Upper lobe of right lung (tissue), 1 donor: ENCODE results near the gene FGFR2. TPM values are rescaled to one million over a fixed set of nuclear protein-coding genes. Genes with fewer than 3 reads are reported as not detected.

Experiments
- ATAC-seq: fragments of 200-7000 bp; cut with Tn5 transposase; one replicate; pipeline ENCODE4 v1.9.1; 2020; ENCODE audit warnings: mild to moderate bottlenecking, moderate library complexity
- DNase-seq: peaks from one replicate; pipeline ENCODE4 v3.0.0-alpha.2; 2020
- H3K27ac ChIP-seq: fragments of 200-600 bp; one replicate; pipeline ENCODE4 v1.8.0; 2022
- H3K27me3 ChIP-seq: fragments of 200-600 bp; one replicate; pipeline ENCODE4 v1.8.0; 2022; ENCODE audit warnings: mild to moderate bottlenecking
- H3K36me3 ChIP-seq: fragments of 200-600 bp; one replicate; pipeline ENCODE4 v1.8.0; 2022
- H3K4me1 ChIP-seq: fragments of 200-600 bp; one replicate; pipeline ENCODE4 v1.8.0; 2022
- H3K4me3 ChIP-seq: fragments of 200-600 bp; one replicate; pipeline ENCODE4 v1.8.0; 2022; ENCODE audit warnings: mild to moderate bottlenecking
- H3K9me3 ChIP-seq: fragments of 200-600 bp; one replicate; pipeline ENCODE4 v1.8.0; 2022
- CTCF ChIP-seq: fragments of 200-600 bp; IDR thresholded peaks from one replicate; pipeline ENCODE4 v1.8.0; 2022; ENCODE audit warnings: antibody characterized with exemption
- intact Hi-C: fragments of 100-400 bp; cut with DNase I; formaldehyde crosslinking; loops from one replicate; pipeline ENCODE4 v1.11.0; 2022
- total RNA-seq: library from RNA; stranded (reverse); fragmentation: NEBNext Ultra II Directional; extraction: Animal tissue kit (Norgen Biotek cat#: 25700); gene quantifications from one replicate; pipeline ENCODE4 v1.2.1, GENCODE V29; 2021
- donor health status: DM: no; HTN: yes; CAD: no; lungs with severe emphysema.

FGFR2 gene
- total RNA-seq, 1 donor from 2014 or later: 58.7 TPM

- Histone ChIP-seq H3K36me3 (peaks cover 9% of the 10 kb centered on the region), H3K27me3 (no peaks in the 10 kb centered on the region), H3K9me3 (no peaks in the 10 kb centered on the region), H3K27ac (no peak overlapping the region), H3K4me1 (no peaks in the 10 kb centered on the region), H3K4me3 (no peak overlapping the region)
- TF ChIP-seq CTCF: no peak
- intact Hi-C loops: no loop called here
- ATAC-seq: no peak
- no peak for DNase-seq
Measured at GRCh38 chr10:121518333-121518732, 79.9 kb downstream of the FGFR2 start.

- TF ChIP-seq CTCF: no peak
- no peak overlapping the region for H3K27ac ChIP-seq
- H3K4me3 ChIP-seq: no peak overlapping the region
- H3K36me3 ChIP-seq: peaks cover 9% of the 10 kb centered on the region
- H3K4me1 ChIP-seq: no peaks in the 10 kb centered on the region
- H3K27me3 ChIP-seq: no peaks in the 10 kb centered on the region
- no peak for DNase-seq
- intact Hi-C loops: no loop called here
- ATAC-seq: no peak
- no peaks in the 10 kb centered on the region for H3K9me3 ChIP-seq
Measured at GRCh38 chr10:121516093-121516865, 82.0 kb downstream of the FGFR2 start.

GRCh38 chr10:121514141-121514865 lies 83.9 kb downstream of the FGFR2 start:
- no peaks in the 10 kb centered on the region for H3K9me3 ChIP-seq
- TF ChIP-seq CTCF: no peak
- DNase-seq (no peak), ATAC-seq (no peak)
- intact Hi-C loops: no loop called here
- H3K4me1 ChIP-seq: no peaks in the 10 kb centered on the region
- peaks cover 9% of the 10 kb centered on the region for H3K36me3 ChIP-seq
- no peaks in the 10 kb centered on the region for H3K27me3 ChIP-seq
- H3K4me3 ChIP-seq: no peak overlapping the region
- H3K27ac ChIP-seq: no peak overlapping the region

GRCh38 chr10:121511943-121512342 lies 86.3 kb downstream of the FGFR2 start:
- no peaks in the 10 kb centered on the region for H3K9me3 ChIP-seq
- H3K27me3 ChIP-seq: no peaks in the 10 kb centered on the region
- H3K36me3 ChIP-seq: peaks cover 9% of the 10 kb centered on the region
- intact Hi-C loops: no loop called here
- no peak overlapping the region for H3K4me3 ChIP-seq
- TF ChIP-seq CTCF: no peak
- ATAC-seq: no peak
- H3K4me1 ChIP-seq: no peaks in the 10 kb centered on the region
- no peak overlapping the region for H3K27ac ChIP-seq
- no peak for DNase-seq

- intact Hi-C loops: no loop called here
- DNase-seq: no peak
- ATAC-seq: no peak
- Histone ChIP-seq H3K4me1 (no peaks in the 10 kb centered on the region), H3K9me3 (no peaks in the 10 kb centered on the region), H3K4me3 (no peak overlapping the region), H3K27ac (no peak overlapping the region), H3K36me3 (peaks cover 9% of the 10 kb centered on the region), H3K27me3 (no peaks in the 10 kb centered on the region)
- TF ChIP-seq CTCF: no peak
Measured at GRCh38 chr10:121511460-121511859, 86.8 kb downstream of the FGFR2 start.
